Measurements from ENCODE around the gene CNP.

DNA sequence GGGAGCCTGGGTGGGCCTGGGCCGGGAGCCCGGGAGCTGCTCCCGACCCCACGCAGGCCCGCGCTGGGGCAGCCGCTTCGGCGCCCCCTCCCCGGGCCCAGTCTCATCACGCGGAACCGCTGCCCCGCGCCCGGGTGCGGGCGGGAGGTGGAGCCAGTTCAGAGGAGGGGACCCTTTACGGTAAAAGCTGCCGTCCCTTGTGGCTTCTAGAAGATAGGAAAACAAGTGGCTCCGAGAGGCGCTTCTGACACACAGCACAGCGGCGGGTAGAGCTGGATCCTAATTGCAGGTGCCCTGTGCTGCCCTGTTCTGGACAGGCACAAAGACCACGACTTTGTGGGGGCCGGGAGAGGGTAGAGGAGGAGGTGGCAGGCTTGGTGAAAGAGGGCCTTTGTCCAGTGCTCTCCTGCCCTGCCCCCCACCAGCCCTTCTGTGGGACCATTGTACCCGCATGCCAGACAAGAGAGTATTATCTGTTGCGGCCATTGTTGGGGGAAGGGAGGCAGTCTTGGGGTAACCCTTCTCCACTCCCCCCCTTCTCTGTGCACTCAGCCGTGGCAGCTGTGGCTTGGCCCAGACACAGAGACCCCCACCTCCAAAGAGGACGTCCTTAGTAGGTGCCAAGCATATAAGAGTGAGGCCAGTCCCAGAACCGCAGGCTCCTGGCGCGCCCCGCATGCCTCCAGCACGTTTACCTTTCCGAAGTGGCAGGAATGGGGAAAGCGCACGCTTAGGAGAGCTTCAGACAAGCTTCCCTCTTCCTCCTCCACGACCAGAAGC is 736 bp downstream of the CNP start:
- TF ChIP-seq, protein P1, sequence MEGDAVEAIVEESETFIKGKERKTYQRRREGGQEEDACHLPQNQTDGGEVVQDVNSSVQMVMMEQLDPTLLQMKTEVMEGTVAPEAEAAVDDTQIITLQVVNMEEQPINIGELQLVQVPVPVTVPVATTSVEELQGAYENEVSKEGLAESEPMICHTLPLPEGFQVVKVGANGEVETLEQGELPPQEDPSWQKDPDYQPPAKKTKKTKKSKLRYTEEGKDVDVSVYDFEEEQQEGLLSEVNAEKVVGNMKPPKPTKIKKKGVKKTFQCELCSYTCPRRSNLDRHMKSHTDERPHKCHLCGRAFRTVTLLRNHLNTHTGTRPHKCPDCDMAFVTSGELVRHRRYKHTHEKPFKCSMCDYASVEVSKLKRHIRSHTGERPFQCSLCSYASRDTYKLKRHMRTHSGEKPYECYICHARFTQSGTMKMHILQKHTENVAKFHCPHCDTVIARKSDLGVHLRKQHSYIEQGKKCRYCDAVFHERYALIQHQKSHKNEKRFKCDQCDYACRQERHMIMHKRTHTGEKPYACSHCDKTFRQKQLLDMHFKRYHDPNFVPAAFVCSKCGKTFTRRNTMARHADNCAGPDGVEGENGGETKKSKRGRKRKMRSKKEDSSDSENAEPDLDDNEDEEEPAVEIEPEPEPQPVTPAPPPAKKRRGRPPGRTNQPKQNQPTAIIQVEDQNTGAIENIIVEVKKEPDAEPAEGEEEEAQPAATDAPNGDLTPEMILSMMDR (IDR thresholded peaks at IDR 0.05), result no peak
- TF ChIP-seq EP300 (IDR thresholded peaks at IDR 0.05) (no peak), POLR2A (IDR thresholded peaks at IDR 0.05) (no peak), POLR2AphosphoS5 (IDR thresholded peaks at IDR 0.05) (peak in 2 of 4 donors; percentile 3 to 22)
